GM19035 (cell line): ENCODE measurements around the gene PSMB5.

Experiments used
- ATAC-seq: cut with Tn5 transposase; IDR thresholded peaks from one replicate; pipeline ENCODE4 v1.9.1; 2021; ENCODE audit not compliant: unreplicated experiment

Gene PSMB5

GRCh38 chr14:23060536-23061260 is 26.0 kb upstream of the PSMB5 start:
- ATAC-seq = no peak

- ATAC-seq = no peak
Measured at GRCh38 chr14:23058654-23059504, 24.2 kb upstream of the PSMB5 start.

- ATAC-seq = peak; percentile 72
Measured at GRCh38 chr14:23057757-23058653, 23.3 kb upstream of the PSMB5 start.

- ATAC-seq = peak; percentile 48
Measured at GRCh38 chr14:23056956-23057756, 22.5 kb upstream of the PSMB5 start, which contains the start of gene CDH24. Gene CDH24 (minus strand): TSS chr14:23057520. CDS start chr14:23055733, 1,787 bp downstream.

GRCh38 chr14:23056145-23056955 is 21.6 kb upstream of the PSMB5 start:
- peak; percentile 60 for ATAC-seq

GRCh38 chr14:23055621-23056144 is 21.0 kb upstream of the PSMB5 start:
- ATAC-seq = no peak

GRCh38 chr14:23055147-23055550 is 20.4 kb upstream of the PSMB5 start:
- no peak for ATAC-seq

GRCh38 chr14:23054000-23054811 is 19.5 kb upstream of the PSMB5 start:
- ATAC-seq = no peak

- no peak for ATAC-seq
Measured at GRCh38 chr14:23053426-23053825, 18.7 kb upstream of the PSMB5 start.

- no peak for ATAC-seq
Measured at GRCh38 chr14:23052671-23053070, 18.0 kb upstream of the PSMB5 start.

- no peak for ATAC-seq
Measured at GRCh38 chr14:23052182-23052623, 17.5 kb upstream of the PSMB5 start.

GRCh38 chr14:23051141-23052057 is 16.7 kb upstream of the PSMB5 start:
- ATAC-seq = no peak

GRCh38 chr14:23049011-23049410 is 14.3 kb upstream of the PSMB5 start:
- no peak for ATAC-seq

- ATAC-seq = no peak
Measured at GRCh38 chr14:23047751-23048693, 13.3 kb upstream of the PSMB5 start.

GRCh38 chr14:23047034-23047634 is 12.4 kb upstream of the PSMB5 start:
- ATAC-seq = no peak
